ENCODE data around the gene TNFAIP8. TPM values are rescaled to one million over a fixed set of nuclear protein-coding genes. Genes with fewer than 3 reads are reported as not detected.

The TNFAIP8 gene
- total RNA-seq, 1 experiment from 2014 or later, result 24.1 TPM

GRCh38 chr5:119357270-119357669 is 1.5 kb downstream of the TNFAIP8 start:
- DNase-seq (ENCODE audit: low spot score) (no peak), ATAC-seq (no peak)
- peaks cover 8% of the 10 kb centered on the region for H3K27me3 Mint-ChIP-seq (ENCODE audit: low read depth)
- CTCF ChIA-PET, result interaction anchor here (2.9 kb wide), 1 partner anchor 55 kb away, joined by 18 read pairs; no protein-coding TSS in a partner anchor
- H3K9me3 Mint-ChIP-seq, result no peaks in the 10 kb centered on the region
- peak overlapping the region; percentile 88 for H3K4me3 Mint-ChIP-seq
- no peaks in the 10 kb centered on the region for H3K36me3 Mint-ChIP-seq
- H3K4me1 Mint-ChIP-seq, result peaks cover 79% of the 10 kb centered on the region
- POLR2A ChIA-PET, result interaction anchor here (0.6 to 1.3 kb wide), 2 partner anchors 46 to 286 kb away, joined by 3 to 5 read pairs; partner anchors contain the start of gene DMXL1
- H3K27ac Mint-ChIP-seq, result no peak overlapping the region
- no peak for TF ChIP-seq E2F1 (CRISPR knock-in tag; IDR thresholded peaks at IDR 0.05)
- no peak for TF ChIP-seq ZNF416 (CRISPR knock-in tag; IDR thresholded peaks at IDR 0.05)
- no peak for TF ChIP-seq NFE2L1 (CRISPR knock-in tag; IDR thresholded peaks at IDR 0.05)
- TF ChIP-seq, protein P1, sequence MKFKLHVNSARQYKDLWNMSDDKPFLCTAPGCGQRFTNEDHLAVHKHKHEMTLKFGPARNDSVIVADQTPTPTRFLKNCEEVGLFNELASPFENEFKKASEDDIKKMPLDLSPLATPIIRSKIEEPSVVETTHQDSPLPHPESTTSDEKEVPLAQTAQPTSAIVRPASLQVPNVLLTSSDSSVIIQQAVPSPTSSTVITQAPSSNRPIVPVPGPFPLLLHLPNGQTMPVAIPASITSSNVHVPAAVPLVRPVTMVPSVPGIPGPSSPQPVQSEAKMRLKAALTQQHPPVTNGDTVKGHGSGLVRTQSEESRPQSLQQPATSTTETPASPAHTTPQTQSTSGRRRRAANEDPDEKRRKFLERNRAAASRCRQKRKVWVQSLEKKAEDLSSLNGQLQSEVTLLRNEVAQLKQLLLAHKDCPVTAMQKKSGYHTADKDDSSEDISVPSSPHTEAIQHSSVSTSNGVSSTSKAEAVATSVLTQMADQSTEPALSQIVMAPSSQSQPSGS (CRISPR knock-in tag; IDR thresholded peaks at IDR 0.05; ENCODE audit: borderline replicate concordance, low read depth), result no peak
- TF ChIP-seq ETV6 (CRISPR knock-in tag; IDR thresholded peaks at IDR 0.05), result no peak
- no peak for TF ChIP-seq GTF2I (CRISPR knock-in tag; conservative IDR thresholded peaks at IDR 0.05)
- no peak for TF ChIP-seq JUN (CRISPR knock-in tag; IDR thresholded peaks at IDR 0.05)
- no peak for TF ChIP-seq TCF7 (CRISPR knock-in tag; IDR thresholded peaks at IDR 0.05; ENCODE audit: low read depth)
- no peak for TF ChIP-seq ELF4 (CRISPR knock-in tag; IDR thresholded peaks at IDR 0.05; ENCODE audit: low read depth)
- TF ChIP-seq ZNF671 (CRISPR knock-in tag; IDR thresholded peaks at IDR 0.05), result no peak
- TF ChIP-seq GABPB1 (CRISPR knock-in tag; IDR thresholded peaks at IDR 0.05), result no peak
- TF ChIP-seq, protein P2, sequence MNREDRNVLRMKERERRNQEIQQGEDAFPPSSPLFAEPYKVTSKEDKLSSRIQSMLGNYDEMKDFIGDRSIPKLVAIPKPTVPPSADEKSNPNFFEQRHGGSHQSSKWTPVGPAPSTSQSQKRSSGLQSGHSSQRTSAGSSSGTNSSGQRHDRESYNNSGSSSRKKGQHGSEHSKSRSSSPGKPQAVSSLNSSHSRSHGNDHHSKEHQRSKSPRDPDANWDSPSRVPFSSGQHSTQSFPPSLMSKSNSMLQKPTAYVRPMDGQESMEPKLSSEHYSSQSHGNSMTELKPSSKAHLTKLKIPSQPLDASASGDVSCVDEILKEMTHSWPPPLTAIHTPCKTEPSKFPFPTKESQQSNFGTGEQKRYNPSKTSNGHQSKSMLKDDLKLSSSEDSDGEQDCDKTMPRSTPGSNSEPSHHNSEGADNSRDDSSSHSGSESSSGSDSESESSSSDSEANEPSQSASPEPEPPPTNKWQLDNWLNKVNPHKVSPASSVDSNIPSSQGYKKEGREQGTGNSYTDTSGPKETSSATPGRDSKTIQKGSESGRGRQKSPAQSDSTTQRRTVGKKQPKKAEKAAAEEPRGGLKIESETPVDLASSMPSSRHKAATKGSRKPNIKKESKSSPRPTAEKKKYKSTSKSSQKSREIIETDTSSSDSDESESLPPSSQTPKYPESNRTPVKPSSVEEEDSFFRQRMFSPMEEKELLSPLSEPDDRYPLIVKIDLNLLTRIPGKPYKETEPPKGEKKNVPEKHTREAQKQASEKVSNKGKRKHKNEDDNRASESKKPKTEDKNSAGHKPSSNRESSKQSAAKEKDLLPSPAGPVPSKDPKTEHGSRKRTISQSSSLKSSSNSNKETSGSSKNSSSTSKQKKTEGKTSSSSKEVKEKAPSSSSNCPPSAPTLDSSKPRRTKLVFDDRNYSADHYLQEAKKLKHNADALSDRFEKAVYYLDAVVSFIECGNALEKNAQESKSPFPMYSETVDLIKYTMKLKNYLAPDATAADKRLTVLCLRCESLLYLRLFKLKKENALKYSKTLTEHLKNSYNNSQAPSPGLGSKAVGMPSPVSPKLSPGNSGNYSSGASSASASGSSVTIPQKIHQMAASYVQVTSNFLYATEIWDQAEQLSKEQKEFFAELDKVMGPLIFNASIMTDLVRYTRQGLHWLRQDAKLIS (CRISPR knock-in tag; IDR thresholded peaks at IDR 0.05; ENCODE audit: borderline replicate concordance), result no peak
- TF ChIP-seq OVOL2 (CRISPR knock-in tag; IDR thresholded peaks at IDR 0.05; ENCODE audit: borderline replicate concordance), result no peak
- no peak for TF ChIP-seq ZNF317 (CRISPR knock-in tag; IDR thresholded peaks at IDR 0.05; ENCODE audit: borderline replicate concordance, low read depth)
- TF ChIP-seq ZNF263 (CRISPR knock-in tag; IDR thresholded peaks at IDR 0.05; ENCODE audit: low read depth), result no peak
- TF ChIP-seq, protein P3, sequence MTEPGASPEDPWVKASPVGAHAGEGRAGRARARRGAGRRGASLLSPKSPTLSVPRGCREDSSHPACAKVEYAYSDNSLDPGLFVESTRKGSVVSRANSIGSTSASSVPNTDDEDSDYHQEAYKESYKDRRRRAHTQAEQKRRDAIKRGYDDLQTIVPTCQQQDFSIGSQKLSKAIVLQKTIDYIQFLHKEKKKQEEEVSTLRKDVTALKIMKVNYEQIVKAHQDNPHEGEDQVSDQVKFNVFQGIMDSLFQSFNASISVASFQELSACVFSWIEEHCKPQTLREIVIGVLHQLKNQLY (CRISPR knock-in tag; IDR thresholded peaks at IDR 0.05), result no peak
- no peak for TF ChIP-seq CREM (CRISPR knock-in tag; IDR thresholded peaks at IDR 0.05)
- no peak for TF ChIP-seq ZNF396 (CRISPR knock-in tag; IDR thresholded peaks at IDR 0.05; ENCODE audit: borderline replicate concordance)
- no peak for TF ChIP-seq NR1H2 (CRISPR knock-in tag; IDR thresholded peaks at IDR 0.05)
- TF ChIP-seq USF2 (CRISPR knock-in tag; IDR thresholded peaks at IDR 0.05), result no peak

Measured in WTC11 (cell line).